IMR-90 (cell line): Measurements from ENCODE around the gene TUBGCP3. TPM values are rescaled to one million over a fixed set of nuclear protein-coding genes. Genes with fewer than 3 reads are reported as not detected.

ENCODE experiments used
- ATAC-seq: fragments of 200-7000 bp; cut with Tn5 transposase; 2 replicates; pipeline ENCODE4 v1.9.1; 2020; ENCODE audit warnings: low read depth, mild to moderate bottlenecking, moderate library complexity
- BruUV-seq: library from RNA; stranded (reverse); fragments of 400-500 nt; replicated peaks from 2 replicates; lab custom pipeline; 2021; lab: Mats Ljungman, UMichigan
- CTCF ChIA-PET: fragments of 300-600 bp; formaldehyde crosslinking; extraction: SDS; loops from one replicate; lab custom pipeline; 2021; ENCODE audit warnings: antibody characterized with exemption; lab: Yijun Ruan, JAX
- POLR2A ChIA-PET: fragments of 300-600 bp; sonication (Branson Sonifier 250); formaldehyde crosslinking; loops from one replicate; lab custom pipeline; 2022; ENCODE audit warnings: antibody characterized with exemption; ENCODE audit not compliant: unreplicated experiment; lab: Charles Lee
- DNase-seq: peaks from one replicate; pipeline ENCODE4 v3.0.0; 2013
- H2AFZ ChIP-seq: replicated peaks from 2 replicates; pipeline ENCODE3; 2013; ENCODE audit warnings: low read length, mild to moderate bottlenecking; ENCODE audit not compliant: poor library complexity
- H2AK5ac ChIP-seq: 2 replicates; pipeline ENCODE4 v1.6.1; 2013; ENCODE audit warnings: low read depth, low read length, inconsistent platforms
- H2AK9ac ChIP-seq: replicated peaks from 2 replicates; pipeline ENCODE3; 2013; ENCODE audit warnings: mild to moderate bottlenecking, low read depth, low read length, moderate library complexity; ENCODE audit not compliant: poor library complexity
- H2BK120ac ChIP-seq: 2 replicates; pipeline ENCODE4 v1.6.1; 2013; ENCODE audit warnings: low read depth, low read length, inconsistent platforms
- H2BK15ac ChIP-seq: 3 replicates; pipeline ENCODE4 v1.6.1; 2013; ENCODE audit warnings: low read depth, low read length, inconsistent platforms
- H2BK20ac ChIP-seq: 2 replicates; pipeline ENCODE4 v1.6.1; 2013; ENCODE audit warnings: low read depth, mild to moderate bottlenecking, inconsistent platforms, low read length, moderate library complexity
- H2BK5ac ChIP-seq: 2 replicates; pipeline ENCODE4 v1.6.1; 2013; ENCODE audit warnings: mild to moderate bottlenecking, low read depth, low read length, inconsistent platforms; ENCODE audit not compliant: poor library complexity, severe bottlenecking
- H3K14ac ChIP-seq: replicated peaks from 2 replicates; pipeline ENCODE4 v1.6.1; 2013; ENCODE audit warnings: low read depth, low read length, inconsistent platforms
- H3K18ac ChIP-seq: 2 replicates; pipeline ENCODE4 v1.6.1; 2013; ENCODE audit warnings: low read depth, low read length, control low read depth
- H3K23ac ChIP-seq: 2 replicates; pipeline ENCODE4 v1.6.1; 2013; ENCODE audit warnings: low read depth, low read length, inconsistent platforms
- H3K27ac ChIP-seq: 2 replicates; pipeline ENCODE4 v1.5.1; 2013; ENCODE audit warnings: mild to moderate bottlenecking, control low read depth, low read length; ENCODE audit not compliant: insufficient read depth
- H3K27me3 ChIP-seq: 2 replicates; pipeline ENCODE4 v1.6.1; 2013; ENCODE audit warnings: low read length; ENCODE audit not compliant: control insufficient read depth, insufficient read depth
- H3K36me3 ChIP-seq: 2 replicates; pipeline ENCODE4 v1.6.1; 2013; ENCODE audit warnings: low read length, mixed read lengths; ENCODE audit not compliant: control insufficient read depth, insufficient read depth
- H3K4ac ChIP-seq: 2 replicates; pipeline ENCODE4 v1.6.1; 2013; ENCODE audit warnings: low read depth, low read length, inconsistent platforms
- H3K4me1 ChIP-seq: 2 replicates; pipeline ENCODE4 v1.6.1; 2013; ENCODE audit warnings: low read length, mixed read lengths; ENCODE audit not compliant: control insufficient read depth, insufficient read depth
- H3K4me2 ChIP-seq: 2 replicates; pipeline ENCODE4 v1.6.1; 2013; ENCODE audit warnings: low read depth, mild to moderate bottlenecking, control low read depth, low read length, moderate library complexity
- H3K4me3 ChIP-seq: 2 replicates; pipeline ENCODE4 v1.5.1; 2013; ENCODE audit warnings: low read depth, mild to moderate bottlenecking, control low read depth, low read length, moderate library complexity; ENCODE audit not compliant: insufficient read depth
- H3K56ac ChIP-seq: 2 replicates; pipeline ENCODE4 v1.6.1; 2013; ENCODE audit warnings: low read length, inconsistent platforms; ENCODE audit not compliant: insufficient read depth; ENCODE audit errors: extremely low read depth
- H3K79me1 ChIP-seq, 2 experiments: 2 replicates each; pipeline ENCODE4 v1.6.1; 2013; ENCODE audit warnings: low read length in 2 of 2, inconsistent platforms in 1 of 2, low read depth in 1 of 2
- H3K9ac ChIP-seq: 2 replicates; pipeline ENCODE4 v1.6.1; 2013; ENCODE audit warnings: low read depth, low read length, control low read depth
- H3K9me1 ChIP-seq: 2 replicates; pipeline ENCODE4 v1.6.1; 2013; ENCODE audit warnings: low read length, inconsistent platforms; ENCODE audit not compliant: insufficient read depth
- H3K9me3 ChIP-seq: 2 replicates; pipeline ENCODE4 v1.6.1; 2013; ENCODE audit warnings: low read length; ENCODE audit not compliant: control insufficient read depth, insufficient read depth
- H4K20me1 ChIP-seq: 2 replicates; pipeline ENCODE4 v1.6.1; 2013; ENCODE audit warnings: low read length, inconsistent platforms; ENCODE audit not compliant: insufficient read depth
- H4K5ac ChIP-seq: 2 replicates; pipeline ENCODE4 v1.6.1; 2013; ENCODE audit warnings: mild to moderate bottlenecking, low read depth, low read length, control low read depth
- H4K8ac ChIP-seq, 2 experiments: 2 replicates each; pipeline ENCODE4 v1.6.1; 2013; ENCODE audit warnings: low read depth in 2 of 2, low read length in 2 of 2, control low read depth in 1 of 2, inconsistent platforms in 1 of 2
- H4K91ac ChIP-seq: 2 replicates; pipeline ENCODE4 v1.6.1; 2013; ENCODE audit warnings: low read depth, low read length, inconsistent platforms; ENCODE audit not compliant: insufficient read depth
- BHLHE40 ChIP-seq: fragments of 150-350 bp; IDR thresholded peaks from 2 replicates; pipeline ENCODE4 v1.6.1; 2016; ENCODE audit warnings: mild to moderate bottlenecking, low read depth, low read length
- POLR2A ChIP-seq: IDR thresholded peaks from 2 replicates; pipeline ENCODE4 v1.6.1; 2012; ENCODE audit warnings: mild to moderate bottlenecking, low read depth, low read length
- WGBS, 2 experiments: methylation state at CpG; one replicate each; pipeline versions ENCODE4 v1.1.5 to v1.1.7; 2013; ENCODE audit warnings: missing lambda C conversion rate in 2 of 2; ENCODE audit not compliant: insufficient read length in 1 of 2; ENCODE audit errors: extremely low coverage in 2 of 2; 5-methylcytosine and 5-hydroxymethylcytosine counted together
- dilution Hi-C: fragments of 300-500 bp; cut with HindIII; formaldehyde crosslinking; loops from one replicate; pipeline ENCODE4 v1.14.3; 2018; ENCODE audit warnings: low sequenced_read_pairs; ENCODE audit not compliant: unreplicated experiment
- in situ Hi-C: fragments of 300-500 bp; cut with MboI; formaldehyde crosslinking; loops from 3 replicates; pipeline ENCODE4 v1.14.3; 2019; ENCODE audit warnings: low sequenced_read_pairs, inconsistent platforms, mixed read lengths
- intact Hi-C: fragments of 100-400 bp; cut with micrococcal nuclease; formaldehyde crosslinking; loops from 2 replicates; pipeline ENCODE4 v1.10.0; 2022
- polyA plus RNA-seq, 3 experiments: library from polyadenylated mRNA; depleted of rRNA; stranded (reverse); fragments of >200 nt; gene quantifications; 2 replicates each; pipeline ENCODE4 v1.2.3, GENCODE V29; 2012; ENCODE audit warnings: low replicate concordance in 1 of 3
- total RNA-seq: library from RNA; depleted of rRNA; stranded (reverse); fragments of >200 nt; gene quantifications from 2 replicates; pipeline ENCODE4 v1.2.3, GENCODE V29; 2012
- TF ChIP-seq, protein P1 (sequence below): conservative IDR thresholded peaks from 2 replicates; pipeline ENCODE4 v1.5.1; 2012; ENCODE audit warnings: mild to moderate bottlenecking, low read depth, low read length, improper control_type of control experiment

Gene TUBGCP3
- total and polyA plus RNA-seq, 2 of the 4 experiments (the other 2 are of a cell fraction) = 16.0 to 17.8 TPM

DNA sequence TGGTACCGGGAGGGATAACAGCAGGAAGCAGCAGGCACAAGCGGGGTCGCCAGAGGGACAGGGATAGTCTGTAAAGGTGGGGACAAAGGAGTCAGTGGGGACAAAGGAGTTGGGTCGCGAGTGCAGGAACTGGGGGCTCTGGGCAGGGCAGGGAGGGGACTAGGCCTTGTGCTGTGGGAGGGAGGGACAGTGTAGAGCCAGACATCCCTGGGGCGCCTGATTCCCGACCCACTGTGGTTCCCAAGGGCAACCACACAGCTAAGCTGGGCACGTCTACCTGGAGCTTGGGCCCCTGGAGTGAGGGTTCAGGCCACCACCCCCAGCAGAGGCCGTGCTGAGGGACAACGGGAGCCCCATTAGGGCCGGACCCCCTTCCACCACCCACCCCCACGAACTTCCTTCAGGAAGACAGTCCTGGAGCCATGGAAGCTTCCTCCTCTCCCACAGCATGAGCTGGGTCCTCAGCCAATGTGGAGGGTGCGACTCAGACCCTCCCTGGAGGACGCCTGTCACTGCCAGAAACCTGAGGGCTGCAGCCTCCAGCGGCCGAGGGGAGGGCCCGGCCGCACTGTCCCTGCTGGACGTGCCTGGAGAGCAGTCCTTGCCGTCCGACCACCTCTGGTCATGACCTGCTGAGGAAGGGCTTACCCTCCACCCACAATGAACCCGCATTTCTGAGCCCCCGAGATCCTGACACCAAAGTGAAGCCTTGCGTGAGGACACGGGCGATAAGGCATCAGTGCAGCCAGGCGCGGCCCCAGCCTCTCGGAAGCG is 133.9 kb downstream of the TUBGCP3 start:
- Histone ChIP-seq H2AK9ac (no peak overlapping the region), H3K23ac (no peak overlapping the region), H3K79me1 (no peaks in the 10 kb centered on the region), H2BK120ac (no peak overlapping the region), H2AFZ (no peak overlapping the region), H4K91ac (no peak overlapping the region), H3K27ac (no peak overlapping the region), H2BK5ac (no peak overlapping the region), H3K14ac (no peak overlapping the region), H4K5ac (no peak overlapping the region), H4K20me1 (no peaks in the 10 kb centered on the region), H3K9me3 (no peaks in the 10 kb centered on the region; the same call in 1 of the 2 replicates), H3K4me1 (no peaks in the 10 kb centered on the region), H2AK5ac (no peak overlapping the region), H3K27me3 (peaks cover 2% of the 10 kb centered on the region; the same call in 1 of the 2 replicates), H3K4me3 (no peak overlapping the region), H4K8ac (no peak overlapping the region), H3K4ac (no peak overlapping the region), H3K36me3 (no peaks in the 10 kb centered on the region), H3K9ac (no peak overlapping the region), H3K18ac (no peak overlapping the region), H2BK20ac (no peak overlapping the region), H3K4me2 (no peak overlapping the region), H3K9me1 (no peaks in the 10 kb centered on the region), H3K56ac (no peak overlapping the region), H2BK15ac (no peak overlapping the region)
- intact Hi-C loops = no loop called here
- ATAC-seq = no peak
- TF ChIP-seq BHLHE40 (no peak), POLR2A (no peak)
- TF ChIP-seq, protein P1, sequence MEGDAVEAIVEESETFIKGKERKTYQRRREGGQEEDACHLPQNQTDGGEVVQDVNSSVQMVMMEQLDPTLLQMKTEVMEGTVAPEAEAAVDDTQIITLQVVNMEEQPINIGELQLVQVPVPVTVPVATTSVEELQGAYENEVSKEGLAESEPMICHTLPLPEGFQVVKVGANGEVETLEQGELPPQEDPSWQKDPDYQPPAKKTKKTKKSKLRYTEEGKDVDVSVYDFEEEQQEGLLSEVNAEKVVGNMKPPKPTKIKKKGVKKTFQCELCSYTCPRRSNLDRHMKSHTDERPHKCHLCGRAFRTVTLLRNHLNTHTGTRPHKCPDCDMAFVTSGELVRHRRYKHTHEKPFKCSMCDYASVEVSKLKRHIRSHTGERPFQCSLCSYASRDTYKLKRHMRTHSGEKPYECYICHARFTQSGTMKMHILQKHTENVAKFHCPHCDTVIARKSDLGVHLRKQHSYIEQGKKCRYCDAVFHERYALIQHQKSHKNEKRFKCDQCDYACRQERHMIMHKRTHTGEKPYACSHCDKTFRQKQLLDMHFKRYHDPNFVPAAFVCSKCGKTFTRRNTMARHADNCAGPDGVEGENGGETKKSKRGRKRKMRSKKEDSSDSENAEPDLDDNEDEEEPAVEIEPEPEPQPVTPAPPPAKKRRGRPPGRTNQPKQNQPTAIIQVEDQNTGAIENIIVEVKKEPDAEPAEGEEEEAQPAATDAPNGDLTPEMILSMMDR = no peak
- POLR2A ChIA-PET = no interaction called here
- 53% methylated on average over 5 of the region's 30 CpGs; no CpG with 5 or more reads in 1 of the 2 experiments for WGBS, 2 experiments
- DNase-seq = no peak
- CTCF ChIA-PET = no interaction called here
- no TSS peak for BruUV-seq
- dilution Hi-C loops = no loop called here
- in situ Hi-C loops = no loop called here
